ENCODE measurements around the gene NR4A1. TPM values are rescaled to one million over a fixed set of nuclear protein-coding genes. Genes with fewer than 3 reads are reported as not detected.

The NR4A1 gene
- total RNA-seq, 1 experiment from 2014 or later: 90.7 TPM

DNA sequence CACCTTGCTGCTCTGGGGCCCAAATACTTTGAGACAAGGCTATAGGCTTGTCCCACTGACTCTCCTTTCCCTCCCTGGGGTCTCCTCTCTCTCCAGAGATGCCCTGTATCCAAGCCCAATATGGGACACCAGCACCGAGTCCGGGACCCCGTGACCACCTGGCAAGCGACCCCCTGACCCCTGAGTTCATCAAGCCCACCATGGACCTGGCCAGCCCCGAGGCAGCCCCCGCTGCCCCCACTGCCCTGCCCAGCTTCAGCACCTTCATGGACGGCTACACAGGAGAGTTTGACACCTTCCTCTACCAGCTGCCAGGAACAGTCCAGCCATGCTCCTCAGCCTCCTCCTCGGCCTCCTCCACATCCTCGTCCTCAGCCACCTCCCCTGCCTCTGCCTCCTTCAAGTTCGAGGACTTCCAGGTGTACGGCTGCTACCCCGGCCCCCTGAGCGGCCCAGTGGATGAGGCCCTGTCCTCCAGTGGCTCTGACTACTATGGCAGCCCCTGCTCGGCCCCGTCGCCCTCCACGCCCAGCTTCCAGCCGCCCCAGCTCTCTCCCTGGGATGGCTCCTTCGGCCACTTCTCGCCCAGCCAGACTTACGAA is 3.1 kb downstream of the NR4A1 start:
- TF ChIP-seq EZH2 (IDR thresholded peaks at IDR 0.05; ENCODE audit: low read length, unreplicated experiment): no peak
- TF ChIP-seq, protein P1, sequence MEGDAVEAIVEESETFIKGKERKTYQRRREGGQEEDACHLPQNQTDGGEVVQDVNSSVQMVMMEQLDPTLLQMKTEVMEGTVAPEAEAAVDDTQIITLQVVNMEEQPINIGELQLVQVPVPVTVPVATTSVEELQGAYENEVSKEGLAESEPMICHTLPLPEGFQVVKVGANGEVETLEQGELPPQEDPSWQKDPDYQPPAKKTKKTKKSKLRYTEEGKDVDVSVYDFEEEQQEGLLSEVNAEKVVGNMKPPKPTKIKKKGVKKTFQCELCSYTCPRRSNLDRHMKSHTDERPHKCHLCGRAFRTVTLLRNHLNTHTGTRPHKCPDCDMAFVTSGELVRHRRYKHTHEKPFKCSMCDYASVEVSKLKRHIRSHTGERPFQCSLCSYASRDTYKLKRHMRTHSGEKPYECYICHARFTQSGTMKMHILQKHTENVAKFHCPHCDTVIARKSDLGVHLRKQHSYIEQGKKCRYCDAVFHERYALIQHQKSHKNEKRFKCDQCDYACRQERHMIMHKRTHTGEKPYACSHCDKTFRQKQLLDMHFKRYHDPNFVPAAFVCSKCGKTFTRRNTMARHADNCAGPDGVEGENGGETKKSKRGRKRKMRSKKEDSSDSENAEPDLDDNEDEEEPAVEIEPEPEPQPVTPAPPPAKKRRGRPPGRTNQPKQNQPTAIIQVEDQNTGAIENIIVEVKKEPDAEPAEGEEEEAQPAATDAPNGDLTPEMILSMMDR (conservative IDR thresholded peaks at IDR 0.05; ENCODE audit: low read depth, low read length): no peak
- no peak for TF ChIP-seq EZH2phosphoT487 (IDR thresholded peaks at IDR 0.05; ENCODE audit: borderline replicate concordance, low read length)
- peaks cover 23% of the 10 kb centered on the region; the same call in 1 of the 2 replicates for H3K79me2 ChIP-seq (ENCODE audit: low read length)
- H3K9me3 ChIP-seq (ENCODE audit: low read length): no peaks in the 10 kb centered on the region
- H2AFZ ChIP-seq (ENCODE audit: low read length): no peak overlapping the region
- peaks cover 23% of the 10 kb centered on the region for H3K4me1 ChIP-seq (ENCODE audit: insufficient read depth, low read length)
- H4K20me1 ChIP-seq (ENCODE audit: low read length): peaks cover 44% of the 10 kb centered on the region
- DNase-seq: no peak
- H3K4me3 ChIP-seq (ENCODE audit: low read length): no peak overlapping the region
- H3K36me3 ChIP-seq (ENCODE audit: low read depth, low read length): peaks cover 19% of the 10 kb centered on the region; the same call in 1 of the 2 replicates
- no peaks in the 10 kb centered on the region for H3F3A ChIP-seq (ENCODE audit: low read length, unreplicated experiment)
- no peaks in the 10 kb centered on the region for H3K27me3 ChIP-seq (ENCODE audit: low read length)
- POLR2A ChIA-PET (ENCODE audit: unreplicated experiment): no interaction called here
- ATAC-seq: no peak
- no peaks in the 10 kb centered on the region for H3K9me2 ChIP-seq (replicated peaks; ENCODE audit: low read length)
- no peak overlapping the region for H3K4me2 ChIP-seq (ENCODE audit: low read length)
- no peak overlapping the region for H3K27ac ChIP-seq (ENCODE audit: low read length)
- H3K9ac ChIP-seq (ENCODE audit: low read length): no peak overlapping the region
- intact Hi-C loops (cut with micrococcal nuclease): no loop called here
- CTCF ChIA-PET: interaction anchor here (0.5 kb wide), 1 partner anchor 15 kb away, joined by 4 read pairs; no protein-coding TSS in a partner anchor
- BruUV-seq (replicated peaks): no TSS peak

DNA sequence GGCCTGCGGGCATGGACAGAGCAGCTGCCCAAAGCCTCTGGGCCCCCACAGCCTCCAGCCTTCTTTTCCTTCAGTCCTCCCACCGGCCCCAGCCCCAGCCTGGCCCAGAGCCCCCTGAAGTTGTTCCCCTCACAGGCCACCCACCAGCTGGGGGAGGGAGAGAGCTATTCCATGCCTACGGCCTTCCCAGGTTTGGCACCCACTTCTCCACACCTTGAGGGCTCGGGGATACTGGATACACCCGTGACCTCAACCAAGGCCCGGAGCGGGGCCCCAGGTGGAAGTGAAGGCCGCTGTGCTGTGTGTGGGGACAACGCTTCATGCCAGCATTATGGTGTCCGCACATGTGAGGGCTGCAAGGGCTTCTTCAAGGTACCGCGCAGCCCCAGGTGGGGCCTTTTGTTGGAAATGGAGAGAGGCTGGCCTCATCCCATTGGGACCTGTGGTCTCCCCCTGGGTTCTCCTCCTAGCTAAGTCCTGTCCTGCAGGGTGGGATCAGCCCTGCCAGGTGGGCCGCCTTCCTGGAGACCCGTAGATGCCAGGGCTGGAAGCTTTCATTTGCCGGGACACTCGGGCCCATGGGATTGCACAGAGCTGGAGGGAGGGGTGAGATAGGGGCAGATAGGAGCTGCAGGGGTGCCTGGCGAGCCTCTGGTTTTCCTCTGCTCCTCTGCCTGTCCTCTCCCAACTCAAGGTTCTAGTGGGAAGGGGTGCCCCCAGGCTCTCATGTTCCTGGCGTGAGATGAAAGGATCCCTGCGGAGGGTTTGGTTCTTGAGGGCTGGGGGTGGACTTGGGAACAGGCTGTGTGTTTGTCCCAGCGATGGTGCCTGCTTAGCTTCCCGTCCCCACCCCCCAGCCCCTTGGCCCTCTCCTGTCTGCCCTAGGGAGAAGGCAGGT is 3.8 kb downstream of the NR4A1 start:
- H3K9ac ChIP-seq (ENCODE audit: low read length): no peak overlapping the region
- H2AFZ ChIP-seq (ENCODE audit: low read length): no peak overlapping the region
- POLR2A ChIA-PET (ENCODE audit: unreplicated experiment): no interaction called here
- intact Hi-C loops (cut with micrococcal nuclease): no loop called here
- H3K4me1 ChIP-seq (ENCODE audit: insufficient read depth, low read length): peaks cover 18% of the 10 kb centered on the region
- CTCF ChIA-PET: interaction anchor here (0.5 kb wide), 1 partner anchor 14 kb away, joined by 4 read pairs; no protein-coding TSS in a partner anchor
- H3K9me2 ChIP-seq (replicated peaks; ENCODE audit: low read length): no peaks in the 10 kb centered on the region
- peaks cover 19% of the 10 kb centered on the region; the same call in 1 of the 2 replicates for H3K36me3 ChIP-seq (ENCODE audit: low read depth, low read length)
- H4K20me1 ChIP-seq (ENCODE audit: low read length): peaks cover 44% of the 10 kb centered on the region
- H3K9me3 ChIP-seq (ENCODE audit: low read length): no peaks in the 10 kb centered on the region
- TF ChIP-seq EZH2 (IDR thresholded peaks at IDR 0.05; ENCODE audit: low read length, unreplicated experiment) (no peak), EZH2phosphoT487 (IDR thresholded peaks at IDR 0.05; ENCODE audit: borderline replicate concordance, low read length) (no peak)
- TF ChIP-seq, protein P1 (conservative IDR thresholded peaks at IDR 0.05; ENCODE audit: low read depth, low read length): no peak
- no TSS peak for BruUV-seq (replicated peaks)
- no peaks in the 10 kb centered on the region for H3K27me3 ChIP-seq (ENCODE audit: low read length)
- ATAC-seq (no peak), DNase-seq (no peak)
- peaks cover 23% of the 10 kb centered on the region; the same call in 1 of the 2 replicates for H3K79me2 ChIP-seq (ENCODE audit: low read length)
- H3K27ac ChIP-seq (ENCODE audit: low read length): no peak overlapping the region
- no peaks in the 10 kb centered on the region for H3F3A ChIP-seq (ENCODE audit: low read length, unreplicated experiment)
- no peak overlapping the region for H3K4me3 ChIP-seq (ENCODE audit: low read length)
- no peak overlapping the region for H3K4me2 ChIP-seq (ENCODE audit: low read length)
